ENCODE data around the gene CD300C.
"Not testable (repeated sequence)": the region's sequence is repeated elsewhere in the genome, so short reads cannot be mapped to it uniquely, and the experiment has no call there.

The CD300C gene

DNA sequence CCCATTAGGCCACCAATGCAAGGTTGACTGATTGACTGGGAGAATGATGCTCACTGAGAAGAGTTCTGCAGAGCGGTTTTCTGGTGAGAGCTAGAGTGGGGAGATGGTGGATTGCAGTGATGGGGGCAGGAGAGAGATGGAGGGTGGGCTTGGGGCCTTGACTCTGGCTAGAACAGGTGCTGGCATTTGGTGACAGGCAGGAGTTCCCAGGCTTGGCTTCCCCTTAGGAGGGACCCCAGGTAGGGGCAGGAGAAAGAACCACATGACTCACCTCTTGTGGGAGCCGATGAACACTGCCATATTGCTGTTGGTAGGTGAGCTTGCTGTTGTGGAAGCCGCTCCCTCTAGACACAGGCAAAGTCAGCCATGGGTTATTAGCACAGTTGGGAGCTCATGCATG lies 22.6 kb downstream of the CD300C start:
- Histone ChIP-seq H3K4me3 (no peak overlapping the region), H3K9ac (ENCODE audit: insufficient read length) (no peak overlapping the region), H3K36me3 (ENCODE audit: insufficient read depth, low read length) (no peaks in the 10 kb centered on the region), H3K27ac (no peak overlapping the region), H3K9me3 (ENCODE audit: low read depth, low read length) (no peaks in the 10 kb centered on the region)
- no peak for DNase-seq (ENCODE audit: low read depth, low spot score)
- no peak for TF ChIP-seq FOXP2 (optimal IDR thresholded peaks at IDR 0.05; ENCODE audit: control extremely low read depth, extremely low read length, insufficient read depth)
- TF ChIP-seq POLR2AphosphoS5 (IDR thresholded peaks at IDR 0.05; ENCODE audit: borderline replicate concordance, low read depth, low read length) = no peak
- TF ChIP-seq EZH2 (IDR thresholded peaks at IDR 0.05) = no peak

GRCh38 chr17:74522381-74523105 lies 23.4 kb downstream of the CD300C start:
- no peaks in the 10 kb centered on the region for H3K9me3 ChIP-seq (ENCODE audit: low read depth, low read length)
- no peak overlapping the region for H3K4me3 ChIP-seq
- no peaks in the 10 kb centered on the region for H3K36me3 ChIP-seq (ENCODE audit: insufficient read depth, low read length)
- TF ChIP-seq FOXP2 (optimal IDR thresholded peaks at IDR 0.05; ENCODE audit: control extremely low read depth, extremely low read length, insufficient read depth) (no peak), POLR2AphosphoS5 (IDR thresholded peaks at IDR 0.05; ENCODE audit: borderline replicate concordance, low read depth, low read length) (no peak), EZH2 (IDR thresholded peaks at IDR 0.05) (no peak)
- H3K27ac ChIP-seq = no peak overlapping the region
- no peak overlapping the region for H3K9ac ChIP-seq (ENCODE audit: insufficient read length)
- DNase-seq (ENCODE audit: low read depth, low spot score) = no peak

DNA sequence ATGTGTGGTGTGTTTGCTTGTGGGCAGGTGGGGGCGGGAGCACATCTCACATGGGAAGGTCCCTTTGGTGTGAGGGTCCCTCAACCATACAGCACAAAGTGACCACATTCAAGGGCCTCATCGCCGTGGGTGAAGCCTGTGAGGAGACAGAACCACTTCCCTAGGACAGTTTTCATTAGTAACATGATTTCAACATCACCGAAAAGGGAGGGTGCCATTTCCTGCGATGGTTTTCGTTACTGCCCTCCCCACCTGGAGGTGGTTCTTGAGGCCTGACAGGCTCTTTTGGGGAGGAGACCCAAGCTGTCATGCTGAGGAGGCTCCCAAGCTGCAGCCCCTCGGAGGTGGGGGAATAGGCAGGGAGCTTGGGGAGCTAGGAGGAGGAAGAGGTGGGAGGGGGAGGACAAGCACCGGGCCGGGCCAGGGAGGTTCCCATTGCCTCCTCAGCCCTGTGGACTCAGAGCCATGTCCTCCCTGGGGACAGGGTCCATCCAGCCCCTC lies 24.2 kb downstream of the CD300C start:
- Histone ChIP-seq H3K27ac (no peak overlapping the region), H3K4me3 (no peak overlapping the region), H3K9me3 (ENCODE audit: low read depth, low read length) (no peaks in the 10 kb centered on the region), H3K36me3 (ENCODE audit: insufficient read depth, low read length) (no peaks in the 10 kb centered on the region), H3K9ac (ENCODE audit: insufficient read length) (no peak overlapping the region)
- TF ChIP-seq FOXP2 (optimal IDR thresholded peaks at IDR 0.05; ENCODE audit: control extremely low read depth, extremely low read length, insufficient read depth) = no peak
- TF ChIP-seq EZH2 (IDR thresholded peaks at IDR 0.05) = no peak
- no peak for TF ChIP-seq POLR2AphosphoS5 (IDR thresholded peaks at IDR 0.05; ENCODE audit: borderline replicate concordance, low read depth, low read length)
- no peak for DNase-seq (ENCODE audit: low read depth, low spot score)

DNA sequence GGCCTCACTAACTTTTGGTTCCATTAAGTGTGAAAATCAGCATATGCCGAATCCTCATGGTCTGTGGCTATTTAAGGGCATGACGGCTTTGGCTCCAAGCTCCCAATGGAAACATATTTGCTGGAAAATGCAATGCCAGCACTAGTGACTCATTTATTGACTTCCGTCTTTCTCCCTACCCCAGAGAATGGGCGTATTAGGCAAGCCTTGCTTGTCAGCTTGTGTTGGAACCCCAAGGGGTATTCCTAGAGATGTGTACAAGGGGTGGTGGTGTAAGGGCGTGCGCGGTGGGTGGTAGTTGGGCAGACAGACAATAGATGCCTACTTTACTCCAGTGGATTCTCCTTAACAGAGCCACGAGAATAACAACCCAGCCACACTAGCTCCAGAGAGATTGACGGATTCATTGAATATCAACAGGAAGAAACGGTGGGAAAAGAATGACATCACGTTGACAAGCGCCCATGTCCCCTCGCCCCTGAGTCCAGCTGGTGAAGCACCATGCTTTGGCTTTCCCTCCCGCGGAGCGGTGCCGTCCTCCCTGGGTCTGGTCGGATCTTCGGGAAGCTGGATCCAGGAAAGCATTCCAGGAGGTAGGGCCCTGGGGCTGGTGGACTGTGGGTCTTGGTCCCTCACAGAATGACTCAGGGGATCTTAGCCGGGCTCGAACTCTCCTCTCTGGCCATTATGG lies 25.0 kb downstream of the CD300C start:
- Histone ChIP-seq H3K9ac (ENCODE audit: insufficient read length) (no peak overlapping the region), H3K36me3 (ENCODE audit: insufficient read depth, low read length) (no peaks in the 10 kb centered on the region), H3K9me3 (ENCODE audit: low read depth, low read length) (no peaks in the 10 kb centered on the region), H3K4me3 (no peak overlapping the region), H3K27ac (no peak overlapping the region)
- no peak for DNase-seq (ENCODE audit: low read depth, low spot score)
- no peak for TF ChIP-seq EZH2 (IDR thresholded peaks at IDR 0.05)
- no peak for TF ChIP-seq POLR2AphosphoS5 (IDR thresholded peaks at IDR 0.05; ENCODE audit: borderline replicate concordance, low read depth, low read length)
- no peak for TF ChIP-seq FOXP2 (optimal IDR thresholded peaks at IDR 0.05; ENCODE audit: control extremely low read depth, extremely low read length, insufficient read depth)

- Histone ChIP-seq H3K4me3 (no peak overlapping the region), H3K27ac (no peak overlapping the region), H3K36me3 (ENCODE audit: insufficient read depth, low read length) (no peaks in the 10 kb centered on the region), H3K9me3 (ENCODE audit: low read depth, low read length) (no peaks in the 10 kb centered on the region), H3K9ac (ENCODE audit: insufficient read length) (no peak overlapping the region)
- TF ChIP-seq POLR2AphosphoS5 (IDR thresholded peaks at IDR 0.05; ENCODE audit: borderline replicate concordance, low read depth, low read length) (no peak), EZH2 (IDR thresholded peaks at IDR 0.05) (no peak), FOXP2 (optimal IDR thresholded peaks at IDR 0.05; ENCODE audit: control extremely low read depth, extremely low read length, insufficient read depth) (no peak)
- no peak for DNase-seq (ENCODE audit: low read depth, low spot score)
These were observed 25.9 kb downstream of the CD300C start for GRCh38 chr17:74520016-74520434.

GRCh38 chr17:74518413-74518981 lies 27.4 kb downstream of the CD300C start:
- H3K9ac ChIP-seq (ENCODE audit: insufficient read length); DNase-seq (ENCODE audit: low read depth, low spot score); H3K27ac ChIP-seq; H3K9me3 ChIP-seq (ENCODE audit: low read depth, low read length); H3K36me3 ChIP-seq (ENCODE audit: insufficient read depth, low read length); H3K4me3 ChIP-seq: not testable (repeated sequence)

- Histone ChIP-seq H3K9ac (ENCODE audit: insufficient read length) (no peak overlapping the region), H3K4me3 (no peak overlapping the region), H3K9me3 (ENCODE audit: low read depth, low read length) (no peaks in the 10 kb centered on the region), H3K36me3 (ENCODE audit: insufficient read depth, low read length) (no peaks in the 10 kb centered on the region), H3K27ac (no peak overlapping the region)
- no peak for TF ChIP-seq FOXP2 (optimal IDR thresholded peaks at IDR 0.05; ENCODE audit: control extremely low read depth, extremely low read length, insufficient read depth)
- no peak for TF ChIP-seq POLR2AphosphoS5 (IDR thresholded peaks at IDR 0.05; ENCODE audit: borderline replicate concordance, low read depth, low read length)
- no peak for TF ChIP-seq EZH2 (IDR thresholded peaks at IDR 0.05)
- DNase-seq (ENCODE audit: low read depth, low spot score) = no peak
These were observed 29.2 kb downstream of the CD300C start for GRCh38 chr17:74516561-74517328.

DNA sequence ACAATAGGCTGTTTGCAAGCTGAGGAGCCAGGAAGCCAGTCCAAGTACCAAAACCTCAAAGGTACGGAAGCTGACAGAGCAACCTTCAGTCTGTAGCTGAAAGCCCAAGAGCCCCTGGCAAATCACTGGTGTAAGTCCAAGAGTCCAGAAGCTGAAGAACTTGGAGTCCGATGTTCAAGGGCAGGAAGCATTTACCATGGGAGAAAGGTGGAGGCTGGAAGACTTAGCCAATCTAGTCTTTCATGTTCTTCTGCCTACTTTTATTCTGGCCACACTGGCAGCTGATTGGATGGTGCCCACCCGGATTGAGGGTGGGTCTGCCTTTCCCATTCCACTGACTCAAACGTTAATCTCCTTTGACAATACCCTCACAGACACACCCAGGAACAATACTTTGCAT lies 30.0 kb downstream of the CD300C start:
- TF ChIP-seq EZH2 (IDR thresholded peaks at IDR 0.05) = no peak
- no peak for TF ChIP-seq FOXP2 (optimal IDR thresholded peaks at IDR 0.05; ENCODE audit: control extremely low read depth, extremely low read length, insufficient read depth)
- no peak for TF ChIP-seq POLR2AphosphoS5 (IDR thresholded peaks at IDR 0.05; ENCODE audit: borderline replicate concordance, low read depth, low read length)
- Histone ChIP-seq H3K36me3 (ENCODE audit: insufficient read depth, low read length) (no peaks in the 10 kb centered on the region), H3K9me3 (ENCODE audit: low read depth, low read length) (no peaks in the 10 kb centered on the region), H3K27ac (no peak overlapping the region), H3K4me3 (no peak overlapping the region), H3K9ac (ENCODE audit: insufficient read length) (no peak overlapping the region)
- DNase-seq (ENCODE audit: low read depth, low spot score) = no peak
